NCI-H748 (cell line): Measurements from ENCODE around the gene TRAPPC12.

Experiments
- DNase-seq: peaks from one replicate; lab custom pipeline; 2025; ENCODE audit not compliant: unreplicated experiment; lab: John Stamatoyannopoulos, UW

Gene TRAPPC12

DNA sequence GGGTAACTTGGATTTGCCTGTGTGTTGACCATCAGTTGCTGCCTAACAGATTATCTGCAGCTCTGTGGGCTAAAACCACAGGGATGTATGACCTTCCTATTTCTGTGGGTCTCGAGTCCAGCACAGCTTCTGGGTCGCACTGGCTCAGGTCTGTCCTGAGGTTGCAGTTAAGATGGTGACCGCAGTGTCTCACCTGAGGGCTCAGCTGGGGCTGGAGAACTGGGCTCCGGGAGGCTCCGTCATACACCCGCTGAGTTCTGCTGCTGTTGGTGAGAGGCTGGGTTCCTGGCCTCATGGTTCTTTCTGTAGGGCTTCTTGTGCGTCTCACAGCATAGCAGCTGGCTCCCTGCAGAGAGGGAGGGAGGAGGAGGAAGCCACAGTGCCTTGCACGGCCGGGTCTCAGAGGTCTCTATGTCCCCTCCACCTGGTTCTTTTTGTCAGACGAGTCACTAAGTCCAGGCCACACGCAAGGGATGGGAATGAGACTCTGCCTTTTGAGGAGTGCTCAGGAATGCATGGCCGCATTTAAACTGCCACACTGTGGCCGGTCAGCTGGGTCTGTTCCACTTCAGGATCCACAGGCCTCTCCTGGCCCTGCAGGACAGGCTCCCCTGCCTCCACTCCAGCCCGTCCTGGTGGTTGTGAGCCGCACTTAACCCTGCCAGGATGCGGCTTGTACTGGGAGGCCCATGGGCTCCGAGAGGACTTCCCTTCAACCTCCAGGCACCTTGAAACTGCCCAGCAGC is 72.6 kb downstream of the TRAPPC12 start:
- DNase-seq: no peak

DNA sequence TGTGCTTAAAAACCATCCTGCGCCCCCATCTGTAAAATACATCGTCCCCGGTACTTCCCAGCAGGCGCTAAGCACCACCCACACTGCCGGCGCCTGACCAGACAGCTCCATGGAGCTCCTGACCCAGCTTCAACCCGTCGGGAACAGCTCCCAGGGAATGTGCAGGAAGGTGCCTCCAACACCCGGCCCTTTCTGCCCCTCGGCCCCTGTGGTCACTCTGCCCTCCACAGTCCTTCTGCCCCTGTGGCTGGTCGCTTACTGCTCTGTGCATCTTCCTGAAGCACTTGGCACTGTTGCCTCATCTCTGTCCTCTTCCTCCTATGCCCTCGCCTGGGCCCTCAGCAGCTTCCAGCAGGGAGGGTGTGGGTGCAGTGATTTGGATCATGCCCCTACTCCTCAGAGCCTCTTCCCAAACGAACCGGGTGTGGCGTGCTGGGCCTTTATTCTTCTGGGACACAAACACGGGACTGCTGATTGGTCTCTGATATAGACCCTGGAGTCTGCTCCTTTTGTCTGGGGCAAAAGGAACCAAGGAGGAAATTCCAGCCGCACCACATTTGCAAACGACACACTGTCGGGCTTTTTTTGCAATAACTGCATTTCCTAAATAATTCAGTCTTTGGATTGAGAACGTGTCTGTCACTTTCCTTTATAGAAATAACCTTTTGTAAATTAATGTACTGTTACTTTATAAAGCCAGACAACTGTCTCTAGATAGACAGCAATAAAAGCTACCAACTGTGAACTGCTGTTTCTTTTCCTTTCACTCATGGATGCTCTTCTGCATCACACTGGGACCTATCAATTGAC is 73.9 kb downstream of the TRAPPC12 start:
- DNase-seq: peak; percentile 70

DNA sequence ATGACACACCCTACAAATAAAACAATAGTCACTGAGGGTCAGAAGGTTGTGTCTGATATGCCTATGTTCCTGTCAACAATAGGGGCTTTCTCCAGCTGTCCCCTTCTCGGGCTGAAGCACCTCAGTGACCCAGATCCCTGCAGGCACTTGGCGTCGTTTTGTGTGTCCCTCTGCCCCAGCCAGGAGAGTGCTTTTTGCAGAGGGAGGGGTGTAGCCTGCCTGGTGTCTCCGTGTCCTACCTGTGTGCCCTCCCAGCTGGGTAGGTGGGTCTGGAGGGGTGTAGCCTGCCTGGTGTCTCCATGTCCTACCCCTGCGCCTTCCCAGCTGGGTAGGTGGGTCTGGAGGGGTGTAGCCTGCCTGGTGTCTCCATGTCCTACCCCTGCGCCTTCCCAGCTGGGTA is 74.5 kb downstream of the TRAPPC12 start:
- DNase-seq: peak; percentile 90

DNA sequence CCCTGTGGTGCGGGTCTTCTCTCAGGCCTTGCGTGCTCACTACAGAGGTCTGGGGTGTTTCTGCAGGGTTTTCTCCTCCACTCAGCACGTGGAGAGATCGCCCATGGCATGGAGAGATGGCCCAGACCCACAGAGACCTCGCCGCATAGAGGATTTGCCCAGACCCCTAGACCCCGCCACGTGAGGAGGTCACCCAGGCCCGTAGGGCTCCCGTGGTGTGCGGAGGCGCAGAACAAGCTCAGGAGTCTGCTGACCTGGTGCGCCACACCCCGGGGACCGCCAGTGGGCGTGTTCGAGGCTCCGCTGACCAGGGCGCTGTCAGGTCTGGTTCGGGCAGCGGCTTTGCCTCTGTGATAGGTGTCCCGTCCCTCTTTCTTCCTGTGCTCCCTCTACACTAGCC is 75.3 kb downstream of the TRAPPC12 start:
- no peak for DNase-seq

DNA sequence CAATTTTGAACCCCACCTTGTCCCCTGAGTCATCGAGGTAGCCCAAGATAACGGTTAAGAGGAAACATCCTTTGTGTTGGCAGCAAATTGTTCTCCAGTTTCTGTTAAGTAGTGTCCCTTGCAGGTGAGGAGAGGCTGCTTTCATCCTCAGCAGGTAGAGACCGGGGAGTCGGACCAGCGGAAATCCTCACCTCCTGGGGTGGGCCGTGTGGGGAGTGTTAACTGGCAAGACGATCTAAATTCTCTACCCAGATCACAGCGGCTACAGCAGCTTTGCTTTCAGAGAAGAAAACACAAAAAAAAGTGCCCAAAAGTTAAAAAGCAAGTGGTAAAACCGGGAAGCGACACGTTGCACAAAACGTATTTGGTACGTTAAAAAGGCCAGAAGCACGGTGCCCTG is 76.6 kb downstream of the TRAPPC12 start:
- DNase-seq: no peak

DNA sequence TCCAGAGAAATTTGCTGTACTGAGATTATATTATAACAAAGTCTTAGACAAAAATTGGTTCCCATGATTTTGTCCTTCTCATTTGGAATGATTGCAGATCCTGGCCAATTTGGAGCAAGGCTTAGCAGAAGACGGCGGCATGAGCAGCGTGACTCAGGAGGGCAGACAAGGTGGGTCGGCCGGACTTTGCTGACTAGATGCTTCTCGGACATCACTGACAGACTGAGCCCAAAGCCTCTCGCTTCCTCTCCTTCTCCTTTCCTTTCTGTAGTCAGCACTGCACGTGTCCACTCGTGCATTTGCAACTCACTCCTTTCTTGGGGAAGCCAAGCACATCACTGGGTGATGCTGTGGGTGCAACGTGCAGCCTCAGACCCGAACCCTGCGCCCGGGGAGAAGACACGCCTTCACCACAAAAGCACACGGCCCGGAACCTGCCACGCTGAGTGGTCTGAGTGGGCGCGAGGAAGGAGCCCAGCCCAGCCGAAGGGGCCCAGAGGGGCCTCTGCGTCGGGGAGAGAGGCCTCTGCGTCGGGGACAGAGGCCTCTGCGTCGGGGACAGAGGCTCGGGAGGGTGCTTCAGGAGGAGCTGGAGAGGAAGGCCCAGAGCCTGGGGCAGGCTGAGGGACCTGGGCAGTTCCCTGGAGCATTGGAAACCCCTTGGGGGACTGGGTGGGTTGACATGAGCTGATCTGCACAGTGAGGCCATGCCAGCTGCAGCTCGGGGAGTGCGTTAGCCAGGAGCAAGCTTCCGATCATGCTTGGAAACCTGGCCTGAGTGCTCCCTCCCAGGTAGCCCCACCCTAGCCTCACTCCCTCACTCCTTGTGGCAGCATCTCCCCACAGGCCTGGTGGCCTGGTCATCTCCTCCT is 78.3 kb downstream of the TRAPPC12 start:
- DNase-seq: no peak

DNA sequence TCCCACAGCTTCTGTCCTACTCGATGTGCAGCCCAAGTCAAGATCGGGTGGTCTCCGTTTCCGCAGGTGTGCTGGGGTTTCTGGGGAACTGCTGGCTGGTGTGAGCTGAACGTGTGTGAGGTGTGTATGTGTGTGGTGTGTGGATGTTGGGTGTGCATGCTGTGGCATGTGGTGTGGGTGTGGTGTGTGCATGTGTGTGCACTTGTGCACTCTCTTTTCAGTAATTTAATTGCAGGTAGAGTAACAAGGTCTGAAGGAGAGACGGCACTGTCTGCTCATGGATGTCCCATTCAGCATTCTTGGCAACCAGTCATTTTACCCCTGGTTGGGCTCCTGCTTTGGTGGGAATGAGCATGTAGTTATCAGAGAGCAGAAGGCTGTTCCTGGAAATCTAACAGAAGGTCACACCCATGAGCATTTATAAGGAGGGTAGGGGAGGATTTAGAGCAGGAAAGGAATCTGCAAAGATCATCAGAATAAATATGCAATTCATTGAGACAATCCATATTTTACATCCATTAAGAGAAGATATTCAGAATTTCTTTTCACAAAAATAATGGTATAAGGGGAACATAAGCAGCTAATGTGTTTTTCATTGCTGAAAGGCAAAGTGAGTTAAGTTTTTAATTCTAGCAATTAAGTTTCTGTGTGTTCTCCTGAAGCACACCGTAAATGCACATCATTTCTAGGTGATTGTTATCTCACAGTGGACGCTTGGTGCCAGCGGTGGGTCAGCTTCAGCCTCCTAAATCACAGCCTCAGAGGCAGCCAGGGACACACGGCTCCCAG is 79.1 kb downstream of the TRAPPC12 start:
- DNase-seq: no peak

DNA sequence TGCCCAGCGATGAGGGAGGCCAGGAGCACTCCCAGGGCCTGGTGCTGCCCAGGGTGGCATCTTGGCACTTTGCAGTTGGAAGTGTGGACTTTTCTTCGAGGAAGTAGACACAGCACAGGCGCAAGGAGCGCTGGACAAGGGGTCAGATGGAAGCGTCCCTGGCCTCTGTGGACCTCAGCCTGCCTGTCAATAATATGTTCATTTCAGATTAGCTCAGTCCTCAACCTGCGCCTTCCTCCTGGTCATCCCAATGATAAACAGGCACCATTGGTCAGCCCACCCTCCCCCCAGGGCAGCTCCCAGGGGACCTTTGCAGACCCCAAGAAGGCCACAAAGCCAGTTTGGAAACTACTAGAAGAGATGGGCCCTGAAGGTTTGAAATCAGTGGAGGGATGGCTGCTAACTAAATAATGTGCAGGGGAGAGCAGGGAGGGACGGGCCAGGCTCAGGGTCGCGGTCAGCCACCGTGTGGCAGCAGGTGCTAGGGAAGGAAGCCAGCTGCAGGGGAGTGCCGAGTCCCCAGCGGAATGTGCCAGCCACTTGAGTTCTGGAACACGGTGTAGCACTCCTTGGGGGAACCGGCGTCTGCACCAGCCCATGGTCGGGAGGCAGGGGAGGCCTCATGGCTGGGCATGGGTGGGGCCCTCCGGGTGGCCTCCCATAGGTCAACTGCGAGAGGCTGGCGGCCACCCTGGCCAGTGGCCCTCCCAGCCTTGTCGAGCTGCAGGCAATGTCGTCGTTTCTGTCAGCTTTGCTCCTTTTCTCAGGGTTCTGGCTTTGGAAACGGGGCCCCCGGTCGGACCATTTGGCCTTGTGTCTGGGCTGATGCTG is 79.9 kb downstream of the TRAPPC12 start:
- DNase-seq: peak; percentile 19

DNA sequence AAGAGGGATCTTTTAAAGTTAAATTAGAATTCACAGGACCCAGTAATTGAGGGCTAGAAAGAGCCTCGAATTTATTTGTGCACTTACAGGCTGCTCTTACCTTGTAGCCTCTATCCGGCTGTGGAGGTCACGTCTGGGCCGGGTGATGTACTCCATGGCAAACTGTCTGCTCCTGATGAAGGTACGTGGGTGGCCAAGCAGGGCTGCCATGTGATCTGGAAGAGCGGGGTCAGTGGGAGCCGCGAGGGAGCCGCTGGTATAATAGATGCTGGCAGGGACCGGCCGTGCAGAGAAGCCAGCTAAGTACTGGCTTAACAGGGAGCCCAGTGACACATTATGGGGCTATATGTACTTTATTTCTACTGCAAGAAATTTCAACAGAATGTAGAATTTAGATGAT is 80.7 kb downstream of the TRAPPC12 start:
- no peak for DNase-seq

DNA sequence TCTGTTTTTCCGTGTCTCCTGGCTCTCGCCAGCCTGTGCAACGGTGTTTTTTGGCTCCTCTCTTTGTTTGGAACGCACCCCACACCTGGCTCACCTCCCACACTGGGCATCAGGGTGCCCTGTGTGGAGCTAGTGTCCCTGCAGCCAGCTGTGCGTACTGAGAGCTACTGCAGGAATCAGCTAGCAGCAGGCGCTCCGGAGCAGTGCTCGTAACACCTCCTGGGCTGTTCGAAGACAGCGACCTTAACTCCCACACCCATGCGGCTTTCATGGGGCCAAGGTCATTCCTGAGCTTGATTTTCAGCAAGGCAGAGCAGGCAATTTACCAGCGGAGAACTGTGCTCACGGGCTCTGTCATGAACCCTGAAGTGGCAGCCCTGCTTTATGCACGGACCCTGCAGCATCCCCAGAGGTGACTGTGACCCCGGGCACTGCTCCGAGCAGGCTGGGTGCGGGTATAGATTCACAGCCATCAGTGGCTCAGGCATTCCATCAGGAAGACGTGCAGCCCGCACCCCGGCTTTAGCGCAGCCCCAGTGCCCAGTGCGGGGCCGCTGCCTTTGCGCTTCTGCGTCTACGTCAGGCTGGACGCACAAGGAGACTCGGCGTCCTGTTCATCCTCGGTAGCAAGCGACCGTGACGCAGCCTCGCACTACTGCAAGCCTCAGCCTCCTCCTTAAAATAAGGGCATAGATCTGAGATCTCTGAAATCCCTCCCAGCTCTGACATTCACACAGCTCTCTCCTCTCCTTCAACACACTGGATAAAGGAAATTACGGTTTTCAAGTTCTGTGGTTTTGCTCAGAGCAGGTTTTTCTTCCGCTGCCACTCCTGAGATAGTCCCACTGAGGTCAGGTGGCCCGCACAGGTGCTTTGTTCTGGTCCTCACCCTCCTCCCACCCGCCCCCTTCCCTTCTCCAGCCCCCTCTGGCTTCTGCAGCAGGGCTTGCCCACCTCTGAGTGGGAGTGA is 81.6 kb downstream of the TRAPPC12 start:
- DNase-seq: no peak

DNA sequence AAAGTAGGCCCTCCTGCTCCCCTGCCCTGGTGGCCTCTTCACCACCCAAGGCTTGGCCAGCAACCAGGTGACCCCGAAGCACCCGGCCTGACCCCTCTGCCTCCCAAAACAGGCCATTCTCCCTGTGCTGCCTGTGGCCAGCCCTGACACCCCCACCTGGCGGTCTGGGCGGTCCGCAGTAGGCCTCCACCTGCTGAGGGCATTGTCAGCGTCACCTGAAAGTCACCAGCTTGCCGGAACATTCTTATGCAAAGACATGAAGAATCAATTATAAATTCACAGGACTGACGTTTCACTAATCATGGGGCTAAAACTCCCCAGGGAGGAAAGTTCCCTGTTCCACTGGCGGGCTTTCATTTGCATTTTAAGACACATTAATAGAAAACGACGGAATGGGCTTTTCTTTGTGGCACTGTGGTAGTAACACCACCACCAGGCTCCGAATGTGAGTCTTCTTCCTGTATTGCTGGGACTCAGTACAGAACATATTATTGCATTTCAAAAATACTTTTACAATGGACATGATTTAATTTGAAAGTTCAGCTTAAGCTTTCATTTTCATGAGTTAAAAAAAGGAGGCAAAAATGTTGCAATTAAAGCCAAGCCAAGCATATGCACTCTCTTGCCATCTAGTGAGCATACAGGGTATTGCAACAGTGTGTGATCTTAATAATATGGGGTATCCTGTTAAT is 82.5 kb downstream of the TRAPPC12 start:
- peak; percentile 58 for DNase-seq

DNA sequence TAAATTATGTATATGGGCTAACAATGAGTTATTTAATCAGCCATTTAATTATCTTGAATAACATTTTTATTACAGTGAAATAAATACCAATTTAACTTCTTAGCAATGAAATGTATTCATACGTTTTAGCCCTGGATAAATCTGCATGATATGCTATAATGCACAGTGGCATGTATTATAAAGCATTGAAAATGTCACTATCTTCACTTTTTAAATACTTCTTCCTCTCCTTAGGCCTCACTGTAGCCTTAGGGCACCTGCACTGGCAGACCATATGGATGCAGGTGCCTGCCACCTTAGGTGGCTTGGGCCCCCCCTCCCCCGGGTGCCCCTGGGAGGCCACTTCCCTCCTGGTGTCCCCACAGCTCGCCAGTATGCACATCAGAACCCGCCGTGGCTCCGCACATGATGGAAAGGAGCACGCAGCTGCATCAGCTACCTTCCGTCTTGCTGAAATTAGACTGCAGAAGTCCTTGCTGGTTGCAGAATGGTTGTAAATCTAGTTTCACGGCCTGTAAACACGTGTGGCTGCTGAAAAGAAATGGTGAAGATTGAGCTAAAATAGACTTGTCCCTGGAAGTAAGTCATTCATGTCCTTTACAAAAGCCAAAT is 83.1 kb downstream of the TRAPPC12 start:
- no peak for DNase-seq

DNA sequence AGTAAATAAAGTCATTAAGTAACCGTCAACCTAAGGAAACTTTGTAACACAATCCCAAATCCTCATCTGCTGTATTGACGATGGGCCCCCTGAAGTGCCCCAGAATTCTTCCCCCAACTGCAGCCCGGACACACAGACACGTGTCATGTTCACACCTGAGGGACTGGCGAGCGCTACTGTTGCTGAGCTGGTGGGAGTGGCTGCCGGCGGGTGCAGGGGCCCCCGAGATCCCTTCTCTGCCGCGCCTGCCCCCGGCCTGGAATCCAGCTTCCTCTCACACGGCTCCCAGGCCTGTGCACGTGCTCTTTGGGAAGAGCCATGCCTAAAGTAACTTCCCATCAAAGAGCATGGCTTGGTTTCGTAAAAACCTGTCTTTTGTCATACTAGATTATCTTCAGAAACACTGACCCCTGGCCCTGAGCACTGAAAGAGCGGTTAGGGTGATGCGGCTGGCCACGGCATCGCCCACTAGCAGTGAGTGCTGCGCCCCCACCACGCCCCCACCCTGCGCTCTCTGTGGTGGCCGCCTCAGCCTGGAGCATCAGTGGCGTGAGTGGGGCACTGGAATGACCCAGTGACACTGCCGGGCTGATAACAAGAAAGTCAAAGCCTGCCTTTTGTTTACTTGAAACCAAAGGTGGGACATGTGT is 83.8 kb downstream of the TRAPPC12 start:
- no peak for DNase-seq

DNA sequence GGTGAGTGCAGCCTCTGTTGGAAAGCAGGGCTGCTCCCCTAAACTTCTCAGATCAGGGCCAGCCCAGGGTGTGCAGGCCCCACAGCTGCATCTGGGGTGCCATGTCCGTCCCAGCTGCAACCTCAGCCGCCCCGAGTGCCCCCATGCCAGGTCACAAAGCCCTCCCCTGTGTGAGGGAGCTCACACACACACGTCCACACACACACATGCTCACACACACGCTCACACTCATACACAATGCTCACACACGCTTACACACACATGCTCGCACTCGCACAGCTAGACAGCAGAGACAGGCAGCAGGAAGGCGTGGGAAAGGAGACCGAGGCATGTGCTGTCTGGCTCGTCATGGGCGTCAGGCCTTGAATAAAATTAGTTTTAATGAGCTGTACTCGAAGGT is 84.5 kb downstream of the TRAPPC12 start:
- DNase-seq: no peak

DNA sequence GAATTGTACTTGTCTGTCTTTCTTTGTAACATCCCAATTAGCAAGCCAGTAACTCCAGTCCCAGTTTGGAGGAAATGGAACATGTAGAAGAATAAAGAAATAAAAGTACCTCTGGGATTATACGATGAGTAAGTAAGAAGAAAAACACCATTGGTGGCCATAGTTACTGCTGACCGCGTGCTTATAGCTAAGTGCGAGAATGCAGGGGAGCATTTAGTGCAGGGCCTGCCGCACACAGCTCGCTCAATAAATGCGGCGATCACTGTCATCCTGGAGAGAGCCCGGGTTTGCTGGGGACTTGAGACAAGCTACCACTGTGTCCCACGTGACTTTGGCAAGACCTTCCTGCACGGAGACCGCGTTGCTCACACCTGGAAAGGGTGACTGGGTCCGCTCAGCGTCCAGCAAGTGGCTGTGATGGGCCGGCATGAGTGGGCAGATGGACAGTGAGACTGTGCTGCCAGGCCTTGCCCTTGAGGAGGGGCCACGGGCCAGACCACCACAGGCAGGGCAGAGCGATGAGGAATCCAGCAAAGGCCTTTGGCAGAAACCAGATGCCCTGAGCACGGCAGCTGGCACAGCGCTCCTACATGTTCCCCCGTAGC is 85.0 kb downstream of the TRAPPC12 start:
- no peak for DNase-seq

DNA sequence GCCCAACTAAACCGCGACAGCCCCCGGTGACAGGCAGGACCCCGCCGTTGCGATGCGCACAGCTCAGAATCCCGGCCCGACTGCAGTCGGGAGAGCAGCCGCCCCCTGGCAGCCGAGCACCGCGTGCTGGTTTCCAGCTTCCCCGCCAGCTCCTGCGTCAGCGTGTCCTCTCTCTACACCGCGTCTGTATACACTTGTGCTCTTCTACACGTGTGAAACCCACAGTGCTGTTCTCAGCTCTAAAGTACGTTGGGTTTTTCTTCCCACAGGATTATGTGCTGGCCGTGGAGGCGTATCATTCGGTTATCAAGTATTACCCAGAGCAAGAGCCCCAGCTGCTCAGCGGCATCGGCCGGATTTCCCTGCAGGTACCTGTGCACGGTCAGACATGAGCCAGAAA is 85.8 kb downstream of the TRAPPC12 start:
- DNase-seq: no peak
